Ishikawa (cell line): ENCODE measurements around the gene HTR2B.

Experiments used
- CREB1 ChIP-seq: IDR thresholded peaks from 2 replicates; pipeline ENCODE4 v1.6.1; 2012; ENCODE audit warnings: low read depth
- EP300 ChIP-seq: IDR thresholded peaks from 2 replicates; pipeline ENCODE4 v1.6.1; 2012; ENCODE audit warnings: borderline replicate concordance
- NFIC ChIP-seq: IDR thresholded peaks from 2 replicates; pipeline ENCODE4 v1.6.1; 2012
- RAD21 ChIP-seq: IDR thresholded peaks from 2 replicates; pipeline ENCODE4 v1.6.1; 2012; ENCODE audit warnings: low read depth
- TAF1 ChIP-seq: IDR thresholded peaks from 2 replicates; pipeline ENCODE4 v1.6.1; 2012; ENCODE audit warnings: low read depth, mild to moderate bottlenecking
- ZBTB7A ChIP-seq: IDR thresholded peaks from 2 replicates; pipeline ENCODE4 v1.6.1; 2012; ENCODE audit warnings: low read depth
- TF ChIP-seq, protein P1 (sequence below): IDR thresholded peaks from 2 replicates; pipeline ENCODE4 v1.6.1; 2012
- TF ChIP-seq, protein P2 (sequence below): IDR thresholded peaks from 2 replicates; pipeline ENCODE4 v1.6.1; 2012; ENCODE audit warnings: low read depth, mild to moderate bottlenecking

DNA sequence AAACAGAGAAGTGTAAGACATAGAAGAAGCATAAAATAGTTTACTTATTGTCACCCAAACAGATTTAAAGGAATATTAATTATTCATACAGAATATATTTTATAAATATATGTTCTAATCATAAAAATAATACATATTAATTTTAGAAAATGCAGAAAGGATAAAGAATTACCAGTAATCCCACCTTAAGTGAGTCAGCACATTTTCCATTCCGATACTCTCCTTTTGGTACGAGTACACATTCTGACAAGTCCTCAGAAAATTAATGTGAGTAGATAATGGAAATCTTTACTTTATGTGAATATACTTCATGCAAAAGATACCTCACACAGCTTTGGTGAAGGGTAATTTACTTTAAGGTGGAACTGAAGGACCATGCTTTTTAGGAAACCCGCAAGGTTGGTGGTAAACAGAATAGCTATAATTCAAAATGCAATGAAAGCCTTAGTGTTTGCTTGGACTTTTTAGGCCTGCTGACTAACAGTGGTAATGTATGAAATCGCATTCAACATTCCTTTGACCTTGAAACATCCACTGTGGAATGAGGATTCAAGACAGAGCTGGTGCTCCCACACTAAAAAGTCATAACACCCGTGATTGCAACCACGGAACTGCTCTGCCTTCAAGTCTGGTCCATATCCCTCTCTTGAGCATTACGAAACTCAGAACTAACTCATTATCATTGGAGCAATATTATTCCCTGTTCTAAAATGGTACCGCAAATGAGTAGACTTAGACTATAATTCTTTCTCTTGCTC is 28.1 kb upstream of the HTR2B start:
- no peak for TF ChIP-seq EP300
- no peak for TF ChIP-seq RAD21
- TF ChIP-seq, protein P1, sequence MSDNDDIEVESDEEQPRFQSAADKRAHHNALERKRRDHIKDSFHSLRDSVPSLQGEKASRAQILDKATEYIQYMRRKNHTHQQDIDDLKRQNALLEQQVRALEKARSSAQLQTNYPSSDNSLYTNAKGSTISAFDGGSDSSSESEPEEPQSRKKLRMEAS: no peak
- TF ChIP-seq, protein P2, sequence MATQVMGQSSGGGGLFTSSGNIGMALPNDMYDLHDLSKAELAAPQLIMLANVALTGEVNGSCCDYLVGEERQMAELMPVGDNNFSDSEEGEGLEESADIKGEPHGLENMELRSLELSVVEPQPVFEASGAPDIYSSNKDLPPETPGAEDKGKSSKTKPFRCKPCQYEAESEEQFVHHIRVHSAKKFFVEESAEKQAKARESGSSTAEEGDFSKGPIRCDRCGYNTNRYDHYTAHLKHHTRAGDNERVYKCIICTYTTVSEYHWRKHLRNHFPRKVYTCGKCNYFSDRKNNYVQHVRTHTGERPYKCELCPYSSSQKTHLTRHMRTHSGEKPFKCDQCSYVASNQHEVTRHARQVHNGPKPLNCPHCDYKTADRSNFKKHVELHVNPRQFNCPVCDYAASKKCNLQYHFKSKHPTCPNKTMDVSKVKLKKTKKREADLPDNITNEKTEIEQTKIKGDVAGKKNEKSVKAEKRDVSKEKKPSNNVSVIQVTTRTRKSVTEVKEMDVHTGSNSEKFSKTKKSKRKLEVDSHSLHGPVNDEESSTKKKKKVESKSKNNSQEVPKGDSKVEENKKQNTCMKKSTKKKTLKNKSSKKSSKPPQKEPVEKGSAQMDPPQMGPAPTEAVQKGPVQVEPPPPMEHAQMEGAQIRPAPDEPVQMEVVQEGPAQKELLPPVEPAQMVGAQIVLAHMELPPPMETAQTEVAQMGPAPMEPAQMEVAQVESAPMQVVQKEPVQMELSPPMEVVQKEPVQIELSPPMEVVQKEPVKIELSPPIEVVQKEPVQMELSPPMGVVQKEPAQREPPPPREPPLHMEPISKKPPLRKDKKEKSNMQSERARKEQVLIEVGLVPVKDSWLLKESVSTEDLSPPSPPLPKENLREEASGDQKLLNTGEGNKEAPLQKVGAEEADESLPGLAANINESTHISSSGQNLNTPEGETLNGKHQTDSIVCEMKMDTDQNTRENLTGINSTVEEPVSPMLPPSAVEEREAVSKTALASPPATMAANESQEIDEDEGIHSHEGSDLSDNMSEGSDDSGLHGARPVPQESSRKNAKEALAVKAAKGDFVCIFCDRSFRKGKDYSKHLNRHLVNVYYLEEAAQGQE: no peak
- no peak for TF ChIP-seq TAF1
- no peak for TF ChIP-seq ZBTB7A
- TF ChIP-seq CREB1: no peak
- TF ChIP-seq NFIC: no peak
